Activated naive CD8-positive, alpha-beta T cell treated with anti-CD3 and anti-CD28 coated beads, Interleukin-2, amount 50 U/mL, for 24 hours (primary cell): Measurements from ENCODE around the gene SH3GLB2.

Experiments used
- ATAC-seq: fragments of 150-1000 bp; cut with Tn5 transposase; one replicate; pipeline ENCODE4 v1.10.0; 2021
- DNase-seq: peaks from one replicate; pipeline ENCODE4 v3.0.0; 2021
- H3K27ac Mint-ChIP-seq: one replicate; pipeline ENCODE4 v1.8.0; 2021; ENCODE audit warnings: mild to moderate bottlenecking, mixed read lengths
- H3K27me3 Mint-ChIP-seq: one replicate; pipeline ENCODE4 v1.8.0; 2021; ENCODE audit warnings: mixed read lengths
- H3K36me3 Mint-ChIP-seq: one replicate; pipeline ENCODE4 v1.8.0; 2021; ENCODE audit warnings: low read depth, mixed read lengths
- H3K4me1 Mint-ChIP-seq: one replicate; pipeline ENCODE4 v1.8.0; 2021; ENCODE audit warnings: mixed read lengths
- H3K4me3 Mint-ChIP-seq: one replicate; pipeline ENCODE4 v1.8.0; 2021; ENCODE audit warnings: mild to moderate bottlenecking, moderate library complexity, mixed read lengths
- H3K9me3 Mint-ChIP-seq: one replicate; pipeline ENCODE4 v1.8.0; 2021; ENCODE audit warnings: mixed read lengths

Gene SH3GLB2

GRCh38 chr9:129013674-129014073 is 14.5 kb downstream of the SH3GLB2 start:
- Mint-ChIP-seq H3K27ac (no peak overlapping the region), H3K36me3 (peaks cover 3% of the 10 kb centered on the region), H3K4me3 (no peak overlapping the region), H3K27me3 (no peaks in the 10 kb centered on the region), H3K9me3 (no peaks in the 10 kb centered on the region), H3K4me1 (no peaks in the 10 kb centered on the region)
- ATAC-seq (no peak), DNase-seq (no peak)

DNA sequence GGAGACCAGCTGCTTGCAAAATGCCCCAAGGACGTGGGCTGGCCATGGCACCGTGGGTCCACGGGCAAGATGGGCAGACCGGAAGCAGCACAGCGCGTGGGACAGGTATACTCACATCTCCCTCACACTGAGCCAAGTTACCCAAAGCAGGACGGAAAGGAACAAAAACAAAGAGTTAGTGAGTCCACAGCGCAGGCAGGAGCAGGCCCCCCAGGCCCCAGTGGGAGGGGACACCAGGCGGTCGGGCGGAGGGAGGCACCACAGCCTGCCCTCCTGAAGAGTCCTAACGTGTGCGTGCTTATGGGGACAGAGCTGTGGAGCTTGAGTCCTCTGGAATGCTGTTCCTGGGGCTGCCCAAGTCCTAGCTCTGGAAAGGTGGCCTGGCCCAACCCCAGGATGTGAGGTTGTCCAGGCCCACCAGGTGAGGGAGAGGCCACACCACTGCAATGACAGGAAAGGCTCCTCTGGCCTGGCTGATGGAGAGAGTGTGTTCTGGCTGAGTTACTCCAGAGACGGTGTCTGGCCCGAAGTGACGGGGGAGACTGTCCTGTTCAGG is 15.2 kb downstream of the SH3GLB2 start:
- H3K4me1 Mint-ChIP-seq = no peaks in the 10 kb centered on the region
- H3K9me3 Mint-ChIP-seq = no peaks in the 10 kb centered on the region
- DNase-seq = no peak
- H3K27me3 Mint-ChIP-seq = no peaks in the 10 kb centered on the region
- ATAC-seq = no peak
- peaks cover 2% of the 10 kb centered on the region for H3K36me3 Mint-ChIP-seq
- H3K4me3 Mint-ChIP-seq = no peak overlapping the region
- H3K27ac Mint-ChIP-seq = no peak overlapping the region

DNA sequence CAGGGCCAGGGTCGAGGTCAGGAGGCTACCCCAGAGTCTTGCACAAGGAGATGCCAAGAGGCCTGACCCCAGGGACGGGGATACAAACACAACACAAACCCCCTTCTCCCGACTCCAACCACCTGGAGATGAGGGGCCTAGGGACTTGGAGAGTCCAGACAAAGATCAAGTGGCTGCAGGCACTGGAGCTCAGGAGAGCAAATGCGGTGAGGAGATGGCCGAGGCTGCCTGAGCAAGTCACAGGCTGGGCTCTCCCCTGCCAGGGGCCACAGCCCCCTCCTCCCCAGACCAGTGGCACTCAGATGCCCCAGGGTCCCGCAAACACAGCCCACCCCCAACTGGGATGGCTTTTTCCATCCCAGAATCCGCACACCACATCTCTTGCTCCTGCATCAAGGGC is 15.8 kb downstream of the SH3GLB2 start:
- Mint-ChIP-seq H3K9me3 (no peaks in the 10 kb centered on the region), H3K36me3 (peaks cover 6% of the 10 kb centered on the region), H3K27me3 (no peaks in the 10 kb centered on the region), H3K4me3 (no peak overlapping the region), H3K27ac (no peak overlapping the region), H3K4me1 (no peaks in the 10 kb centered on the region)
- ATAC-seq (no peak), DNase-seq (no peak)

- no peaks in the 10 kb centered on the region for H3K9me3 Mint-ChIP-seq
- H3K27me3 Mint-ChIP-seq = no peaks in the 10 kb centered on the region
- no peak overlapping the region for H3K27ac Mint-ChIP-seq
- H3K36me3 Mint-ChIP-seq = peaks cover 6% of the 10 kb centered on the region
- no peak for ATAC-seq
- DNase-seq = no peak
- H3K4me3 Mint-ChIP-seq = no peak overlapping the region
- H3K4me1 Mint-ChIP-seq = no peaks in the 10 kb centered on the region
These were observed 16.4 kb downstream of the SH3GLB2 start for GRCh38 chr9:129011761-129012181.

GRCh38 chr9:129011170-129011569 is 17.0 kb downstream of the SH3GLB2 start:
- Mint-ChIP-seq H3K27me3 (no peaks in the 10 kb centered on the region), H3K4me1 (no peaks in the 10 kb centered on the region), H3K4me3 (no peak overlapping the region), H3K9me3 (no peaks in the 10 kb centered on the region), H3K27ac (no peak overlapping the region), H3K36me3 (peaks cover 9% of the 10 kb centered on the region)
- DNase-seq (no peak), ATAC-seq (no peak)

DNA sequence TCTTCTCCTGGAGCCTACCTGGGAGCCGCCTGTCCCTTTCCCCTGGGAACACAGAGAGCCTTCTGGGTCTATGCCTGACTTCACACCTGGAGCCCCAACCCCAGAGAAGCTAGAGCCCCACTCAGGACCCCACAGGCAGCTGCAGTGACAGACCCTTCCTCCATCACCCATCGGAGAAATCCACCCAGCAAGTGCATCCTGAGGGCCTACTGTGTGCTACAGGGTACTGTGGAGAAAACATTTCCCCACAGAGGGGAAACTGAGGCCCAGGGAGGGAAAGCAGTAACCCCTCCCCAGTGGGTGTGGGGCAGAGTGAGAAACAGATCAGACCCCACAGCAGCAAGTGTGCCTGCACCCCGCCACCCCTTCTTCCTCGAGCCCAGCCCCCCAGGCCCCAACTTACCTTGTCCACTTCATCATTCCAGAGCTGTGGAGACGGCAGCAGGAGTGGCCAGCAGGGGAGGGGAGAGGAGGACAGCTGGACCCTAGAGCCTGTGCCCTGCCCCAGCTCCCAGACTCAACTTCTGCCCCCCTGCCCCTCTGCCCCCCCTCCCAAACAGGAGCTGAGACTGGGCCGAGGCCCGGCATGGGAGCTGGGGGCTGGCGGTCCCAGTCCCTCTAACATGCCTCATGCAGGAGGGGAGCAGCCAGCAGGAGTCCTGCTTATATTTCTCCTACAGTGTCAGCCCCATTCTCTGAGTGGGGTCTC is 17.7 kb downstream of the SH3GLB2 start:
- H3K9me3 Mint-ChIP-seq = no peaks in the 10 kb centered on the region
- no peaks in the 10 kb centered on the region for H3K4me1 Mint-ChIP-seq
- no peak overlapping the region for H3K27ac Mint-ChIP-seq
- H3K4me3 Mint-ChIP-seq = no peak overlapping the region
- H3K27me3 Mint-ChIP-seq = no peaks in the 10 kb centered on the region
- H3K36me3 Mint-ChIP-seq = peaks cover 12% of the 10 kb centered on the region
- DNase-seq = no peak
- ATAC-seq = no peak

DNA sequence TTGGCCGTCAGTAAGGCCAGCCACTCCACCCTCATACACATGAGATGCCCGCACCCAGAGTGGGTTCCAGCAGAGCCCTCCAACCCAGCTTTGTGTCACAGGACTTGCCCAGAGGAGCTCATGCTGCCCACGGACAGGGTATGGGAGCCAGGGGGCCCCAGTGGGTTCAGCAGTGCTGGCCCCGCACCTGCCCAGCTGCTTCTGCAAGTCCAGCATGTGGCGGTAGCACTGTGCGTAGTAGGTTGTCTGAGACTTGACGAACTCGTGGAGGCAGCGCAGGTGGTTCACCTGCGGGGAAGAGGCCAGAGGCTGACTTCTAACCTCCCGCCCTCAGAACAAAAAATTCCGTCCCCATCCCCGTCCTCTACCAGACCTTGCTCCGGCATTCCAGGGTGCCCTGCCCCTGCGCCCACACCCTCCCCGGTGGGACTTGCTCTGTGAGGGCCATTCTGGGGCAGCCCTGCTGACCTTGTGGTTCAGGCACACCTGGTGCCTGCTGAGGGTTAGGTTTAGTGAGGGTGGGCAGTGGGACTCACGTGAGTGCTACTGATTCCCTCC is 18.5 kb downstream of the SH3GLB2 start:
- H3K27ac Mint-ChIP-seq = no peak overlapping the region

GRCh38 chr9:129008986-129009583 is 19.0 kb downstream of the SH3GLB2 start:
- DNase-seq (no peak), ATAC-seq (no peak)
- no peaks in the 10 kb centered on the region for H3K4me1 Mint-ChIP-seq
- H3K27ac Mint-ChIP-seq = no peak overlapping the region
- no peak overlapping the region for H3K4me3 Mint-ChIP-seq
- no peaks in the 10 kb centered on the region for H3K9me3 Mint-ChIP-seq
- peaks cover 21% of the 10 kb centered on the region for H3K36me3 Mint-ChIP-seq
- H3K27me3 Mint-ChIP-seq = no peaks in the 10 kb centered on the region

More for the DNA sequence above, 18.5 kb downstream of the SH3GLB2 start:
- no peaks in the 10 kb centered on the region for H3K4me1 Mint-ChIP-seq
- ATAC-seq = no peak
- no peaks in the 10 kb centered on the region for H3K9me3 Mint-ChIP-seq
- H3K36me3 Mint-ChIP-seq = peaks cover 20% of the 10 kb centered on the region
- no peak overlapping the region for H3K4me3 Mint-ChIP-seq
- DNase-seq = no peak
- H3K27me3 Mint-ChIP-seq = no peaks in the 10 kb centered on the region

GRCh38 chr9:129008469-129008965 is 19.6 kb downstream of the SH3GLB2 start:
- no peak for DNase-seq
- H3K4me1 Mint-ChIP-seq = no peaks in the 10 kb centered on the region
- H3K27me3 Mint-ChIP-seq = no peaks in the 10 kb centered on the region
- H3K27ac Mint-ChIP-seq = no peak overlapping the region
- peaks cover 21% of the 10 kb centered on the region for H3K36me3 Mint-ChIP-seq
- no peaks in the 10 kb centered on the region for H3K9me3 Mint-ChIP-seq
- no peak for ATAC-seq
- no peak overlapping the region for H3K4me3 Mint-ChIP-seq

DNA sequence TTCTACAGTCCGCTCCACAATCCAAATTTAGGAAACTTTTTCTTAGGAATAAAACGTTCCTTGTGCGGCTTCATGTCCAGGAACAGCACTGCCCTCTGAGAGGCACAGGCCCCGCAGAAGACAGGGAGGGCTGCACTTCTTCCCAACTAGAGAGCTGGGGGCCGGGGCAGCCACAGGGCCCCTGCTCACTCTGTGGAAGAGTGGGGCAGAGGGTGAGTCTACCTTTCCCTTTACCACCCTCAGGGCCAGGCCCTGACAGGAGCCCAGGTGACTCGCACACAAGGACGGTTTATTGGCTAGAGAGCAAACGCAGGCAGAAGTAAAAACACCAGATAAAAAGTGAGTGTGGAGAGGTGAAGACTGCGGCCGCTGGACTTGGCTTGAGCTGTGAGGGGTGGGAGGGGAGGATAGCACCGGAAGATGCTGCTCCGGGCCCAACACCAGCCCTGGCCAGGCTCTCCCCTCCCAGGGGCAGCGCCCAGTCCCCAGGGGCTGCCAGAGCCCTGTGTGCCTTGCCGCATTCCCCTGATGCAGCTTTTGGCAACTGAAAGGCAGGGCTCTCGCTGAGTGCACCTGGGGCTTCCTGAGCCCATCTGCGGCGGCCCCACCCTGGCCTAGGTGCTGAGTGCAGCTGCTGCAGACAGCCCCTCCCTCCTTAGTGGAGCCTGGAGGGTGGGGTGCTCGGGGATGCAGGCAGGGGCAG is 20.2 kb downstream of the SH3GLB2 start:
- DNase-seq = no peak
- ATAC-seq = no peak
- Mint-ChIP-seq H3K36me3 (peaks cover 22% of the 10 kb centered on the region), H3K4me1 (no peaks in the 10 kb centered on the region), H3K27ac (no peak overlapping the region), H3K27me3 (no peaks in the 10 kb centered on the region), H3K9me3 (no peaks in the 10 kb centered on the region), H3K4me3 (no peak overlapping the region)

GRCh38 chr9:129007035-129007765 is 20.9 kb downstream of the SH3GLB2 start:
- H3K36me3 Mint-ChIP-seq = peaks cover 29% of the 10 kb centered on the region
- no peaks in the 10 kb centered on the region for H3K9me3 Mint-ChIP-seq
- no peaks in the 10 kb centered on the region for H3K4me1 Mint-ChIP-seq
- H3K27ac Mint-ChIP-seq = no peak overlapping the region
- DNase-seq (no peak), ATAC-seq (no peak)
- no peak overlapping the region for H3K4me3 Mint-ChIP-seq
- no peaks in the 10 kb centered on the region for H3K27me3 Mint-ChIP-seq

GRCh38 chr9:129006328-129007034 is 21.6 kb downstream of the SH3GLB2 start:
- Mint-ChIP-seq H3K27ac (no peak overlapping the region), H3K27me3 (no peaks in the 10 kb centered on the region), H3K4me3 (no peak overlapping the region)

DNA sequence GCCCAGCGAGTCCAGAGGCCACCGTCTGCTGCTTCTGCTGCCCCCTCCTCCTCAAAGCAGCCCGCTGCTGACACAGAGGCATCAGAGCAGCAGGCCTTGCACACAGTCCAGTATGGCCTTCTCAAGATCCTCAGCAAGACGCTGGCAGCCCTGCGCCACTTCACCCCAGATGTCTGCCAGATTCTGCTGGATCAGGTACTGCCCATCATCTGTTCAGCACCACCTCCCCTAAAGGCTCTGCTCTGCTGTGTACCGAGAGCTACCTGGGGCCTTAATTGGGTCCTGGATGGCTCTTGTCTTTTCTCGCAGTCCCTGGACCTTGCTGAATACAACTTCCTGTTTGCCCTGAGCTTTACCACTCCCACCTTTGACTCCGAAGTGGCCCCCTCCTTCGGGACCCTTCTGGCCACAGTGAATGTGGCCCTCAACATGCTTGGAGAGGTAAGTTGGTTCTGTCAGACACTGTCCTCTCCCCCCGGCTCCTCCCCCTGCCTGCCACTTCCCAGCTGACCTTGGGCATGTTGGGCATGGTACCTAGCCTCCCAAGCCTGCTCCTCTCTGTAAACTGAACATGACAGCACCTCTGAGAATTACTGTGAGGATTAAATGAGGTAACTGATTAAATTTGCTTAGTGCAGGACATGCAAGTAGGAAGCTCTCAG is 22.7 kb downstream of the SH3GLB2 start:
- Mint-ChIP-seq H3K4me3 (no peak overlapping the region), H3K9me3 (no peaks in the 10 kb centered on the region), H3K27me3 (no peaks in the 10 kb centered on the region), H3K4me1 (no peaks in the 10 kb centered on the region), H3K36me3 (peaks cover 40% of the 10 kb centered on the region), H3K27ac (peak overlapping the region; percentile 35)
- no peak for DNase-seq
- ATAC-seq = no peak

More at GRCh38 chr9:129006328-129007034, 21.6 kb downstream of the SH3GLB2 start:
- DNase-seq (peak; percentile 47), ATAC-seq (peak; percentile 60)
- no peaks in the 10 kb centered on the region for H3K4me1 Mint-ChIP-seq
- H3K36me3 Mint-ChIP-seq = peaks cover 34% of the 10 kb centered on the region
- no peaks in the 10 kb centered on the region for H3K9me3 Mint-ChIP-seq
